Measurements from ENCODE around the gene CDC42BPB. TPM values are rescaled to one million over a fixed set of nuclear protein-coding genes. Genes with fewer than 3 reads are reported as not detected.

CDC42BPB gene
- total RNA-seq, 1 experiment from 2014 or later, result 103 TPM

- no peak overlapping the region for H3K23ac ChIP-seq (ENCODE audit: insufficient read length, low read depth, low read length)
- no peak overlapping the region for H3K18ac ChIP-seq (ENCODE audit: insufficient read length, low read depth, low read length)
- H3K23me2 ChIP-seq (ENCODE audit: insufficient read length, low read depth, low read length, poor library complexity, severe bottlenecking), result no peaks in the 10 kb centered on the region
- H2BK120ac ChIP-seq (ENCODE audit: low read depth, low read length, poor library complexity, severe bottlenecking), result no peak overlapping the region
- Mint-ChIP-seq H3K9me3 (peaks cover 0 to 3% of the 10 kb centered on the region in 2 experiments; a peak in 2 of 5 replicates), H3K36me3 (ENCODE audit: insufficient read depth in 1 of 3, low read depth in 3 of 3) (peaks cover 2 to 6% (median 5%) of the 10 kb centered on the region in 3 experiments; a peak in 5 of 7 replicates), H3K27me3 (ENCODE audit: low read depth) (no peaks in the 10 kb centered on the region), H3K4me3 (no peak overlapping the region), H3K27ac (no peak overlapping the region), H3K4me1 (peaks cover 3 to 10% of the 10 kb centered on the region in 2 experiments; a peak in 3 of 4 replicates)
- no peak overlapping the region for H3K4me2 ChIP-seq (ENCODE audit: insufficient read depth, insufficient read length, low read length)
- H3K79me1 ChIP-seq (ENCODE audit: insufficient read depth, low read depth, low read length, poor library complexity, severe bottlenecking), result peaks cover 3% of the 10 kb centered on the region
- no peak overlapping the region for H2BK12ac ChIP-seq (ENCODE audit: insufficient read length, low read depth, low read length)
- no peaks in the 10 kb centered on the region for H3K9me3 ChIP-seq (ENCODE audit: control insufficient read depth, low read depth, low read length)
- no peak overlapping the region for H2AFZ ChIP-seq (ENCODE audit: low read length)
- no peak overlapping the region for H3K4ac ChIP-seq (ENCODE audit: low read depth, low read length)
- H3K4me1 ChIP-seq (ENCODE audit: insufficient read depth, low read length), result no peaks in the 10 kb centered on the region
- no peak overlapping the region for H2BK20ac ChIP-seq (ENCODE audit: low read depth, low read length, poor library complexity, severe bottlenecking)
- no peak overlapping the region for H2BK5ac ChIP-seq (ENCODE audit: insufficient read length, low read length)
- no peaks in the 10 kb centered on the region for H4K20me1 ChIP-seq (ENCODE audit: control insufficient read depth, insufficient read depth, insufficient read length)
- H3K79me2 ChIP-seq (ENCODE audit: insufficient read depth, low read length), result peaks cover 8% of the 10 kb centered on the region; the same call in 1 of the 2 replicates
- H3K27me3 ChIP-seq (ENCODE audit: insufficient read depth, low read length), result no peaks in the 10 kb centered on the region
- H2AK5ac ChIP-seq (ENCODE audit: insufficient read length, low read length), result no peak overlapping the region
- no peak overlapping the region for H3K9ac ChIP-seq (ENCODE audit: extremely low read depth, insufficient read length, low read length)
- H2BK15ac ChIP-seq (ENCODE audit: low read depth, low read length), result no peak overlapping the region
- H3K56ac ChIP-seq (ENCODE audit: insufficient read length, low read depth, low read length), result no peak overlapping the region
- no peak overlapping the region for H3K14ac ChIP-seq (ENCODE audit: insufficient read depth, low read length)
- H4K8ac ChIP-seq (replicated peaks; ENCODE audit: insufficient read length, low read depth, low read length), result no peak overlapping the region
- H3T11ph ChIP-seq (ENCODE audit: low read length), result no peak overlapping the region
- H3K27ac ChIP-seq (ENCODE audit: insufficient read length, low read depth, low read length), result no peak overlapping the region
- H4K5ac ChIP-seq (ENCODE audit: insufficient read length, low read depth, low read length), result no peak overlapping the region
- TF ChIP-seq, protein P1, sequence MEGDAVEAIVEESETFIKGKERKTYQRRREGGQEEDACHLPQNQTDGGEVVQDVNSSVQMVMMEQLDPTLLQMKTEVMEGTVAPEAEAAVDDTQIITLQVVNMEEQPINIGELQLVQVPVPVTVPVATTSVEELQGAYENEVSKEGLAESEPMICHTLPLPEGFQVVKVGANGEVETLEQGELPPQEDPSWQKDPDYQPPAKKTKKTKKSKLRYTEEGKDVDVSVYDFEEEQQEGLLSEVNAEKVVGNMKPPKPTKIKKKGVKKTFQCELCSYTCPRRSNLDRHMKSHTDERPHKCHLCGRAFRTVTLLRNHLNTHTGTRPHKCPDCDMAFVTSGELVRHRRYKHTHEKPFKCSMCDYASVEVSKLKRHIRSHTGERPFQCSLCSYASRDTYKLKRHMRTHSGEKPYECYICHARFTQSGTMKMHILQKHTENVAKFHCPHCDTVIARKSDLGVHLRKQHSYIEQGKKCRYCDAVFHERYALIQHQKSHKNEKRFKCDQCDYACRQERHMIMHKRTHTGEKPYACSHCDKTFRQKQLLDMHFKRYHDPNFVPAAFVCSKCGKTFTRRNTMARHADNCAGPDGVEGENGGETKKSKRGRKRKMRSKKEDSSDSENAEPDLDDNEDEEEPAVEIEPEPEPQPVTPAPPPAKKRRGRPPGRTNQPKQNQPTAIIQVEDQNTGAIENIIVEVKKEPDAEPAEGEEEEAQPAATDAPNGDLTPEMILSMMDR (conservative IDR thresholded peaks at IDR 0.05), result no peak
- DNase-seq, result no peak
- WGBS (ENCODE audit: extremely low coverage, insufficient read length, low lambda C conversion rate), result no CpG with 5 or more reads among the region's 6 CpGs
- H4K91ac ChIP-seq (ENCODE audit: insufficient read length, low read depth, low read length), result no peak overlapping the region
Measured at GRCh38 chr14:103031566-103031911, 25.8 kb downstream of the CDC42BPB start.

All from H9 (cell line).